Measurements from ENCODE around the gene HGS. TPM values are rescaled to one million over a fixed set of nuclear protein-coding genes. Genes with fewer than 3 reads are reported as not detected.

The HGS gene
- total RNA-seq, 2 donors from 2014 or later: 118 to 130 TPM

DNA sequence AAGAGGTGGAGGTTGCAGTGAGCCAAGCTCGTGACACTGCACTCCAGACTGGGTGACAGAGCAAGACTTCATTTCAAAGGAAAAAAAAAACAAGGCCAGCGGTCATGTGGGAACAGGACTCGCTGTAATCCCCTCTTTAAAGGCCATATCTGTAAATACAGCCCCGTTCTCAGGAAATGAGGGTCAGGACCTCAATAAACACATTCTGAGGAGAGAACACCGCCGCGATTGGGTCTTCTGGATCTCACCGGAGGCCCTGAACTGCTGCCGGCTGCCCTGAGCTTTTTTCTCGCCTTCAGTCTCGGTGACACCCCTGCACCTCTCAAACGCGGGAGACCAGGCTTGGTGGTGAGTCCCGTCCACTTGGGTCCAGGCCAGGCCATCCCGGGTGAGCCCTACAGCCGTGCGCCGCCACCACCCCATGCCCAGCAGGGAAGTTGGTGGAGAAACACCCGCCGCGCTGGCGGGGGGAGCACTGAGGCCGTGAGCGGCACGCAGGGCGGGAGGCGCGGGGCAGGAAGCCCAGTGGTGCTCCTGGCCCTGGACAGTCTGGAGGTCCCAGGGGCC, 56.7 kb downstream of the HGS start:
- H3K9me3 Mint-ChIP-seq: no peaks in the 10 kb centered on the region
- H3K36me3 Mint-ChIP-seq (ENCODE audit: low read depth): no peaks in the 10 kb centered on the region
- H3K4me3 Mint-ChIP-seq: no peak overlapping the region
- no peak overlapping the region for H3K27ac Mint-ChIP-seq
- no peak for ATAC-seq (replicated peaks)
- peaks cover 6% of the 10 kb centered on the region for H3K4me1 Mint-ChIP-seq
- peaks cover 13% of the 10 kb centered on the region for H3K27me3 Mint-ChIP-seq

DNA sequence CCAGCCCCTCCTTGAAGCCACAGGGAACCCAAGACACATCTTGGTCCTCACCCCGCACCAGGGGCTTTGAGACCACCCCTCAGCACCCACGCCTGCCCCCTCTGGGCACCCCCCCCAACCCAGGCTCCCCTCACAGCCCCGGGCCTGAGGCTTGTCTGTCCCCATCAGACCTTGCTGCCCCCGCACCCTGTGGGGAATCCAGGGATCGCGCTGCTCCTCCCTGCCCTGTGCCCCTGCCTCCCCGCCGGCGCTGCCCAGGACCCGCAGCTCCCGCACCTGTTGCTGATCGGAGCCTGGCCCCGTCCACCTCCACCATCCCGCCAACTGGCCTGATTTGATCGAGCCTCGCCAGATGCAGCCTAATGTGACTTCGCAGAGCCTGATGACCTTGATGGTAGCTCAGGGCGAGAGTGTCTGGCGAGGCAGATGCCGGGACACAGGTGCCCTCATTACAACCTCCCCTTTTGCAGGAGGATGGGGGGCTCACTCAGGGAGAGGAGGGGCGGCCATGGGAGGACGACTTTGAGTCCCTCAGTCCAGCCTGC, 57.3 kb downstream of the HGS start:
- ATAC-seq (replicated peaks): no peak
- no peaks in the 10 kb centered on the region for H3K4me1 Mint-ChIP-seq
- H3K27ac Mint-ChIP-seq: no peak overlapping the region
- H3K36me3 Mint-ChIP-seq (ENCODE audit: low read depth): no peaks in the 10 kb centered on the region
- no peak overlapping the region for H3K4me3 Mint-ChIP-seq
- no peaks in the 10 kb centered on the region for H3K9me3 Mint-ChIP-seq
- peaks cover 9% of the 10 kb centered on the region for H3K27me3 Mint-ChIP-seq

- Mint-ChIP-seq H3K9me3 (no peaks in the 10 kb centered on the region), H3K36me3 (ENCODE audit: low read depth) (no peaks in the 10 kb centered on the region), H3K27ac (peak overlapping the region; percentile 33), H3K27me3 (peaks cover 9% of the 10 kb centered on the region), H3K4me1 (no peaks in the 10 kb centered on the region), H3K4me3 (no peak overlapping the region)
- ATAC-seq (replicated peaks): peak; percentile 21
Observed at GRCh38 chr17:81741594-81742452, 58.0 kb downstream of the HGS start.

Other genes with a start within 250 kb of the HGS start
- 1,000 to 10,000 TPM; 4,457 to 7,394 TPM for gene ACTG1, start 171.2 kb upstream of the HGS start, total RNA-seq
- under 1 TPM; 0.43 to 0.93 TPM for gene FSCN2, start 155.6 kb upstream of the HGS start, total RNA-seq
- gene FAAP100, start 131.7 kb upstream of the HGS start, total RNA-seq: 10 to 100 TPM; 26.9 to 38.6 TPM
- 100 to 1,000 TPM; 101 to 103 TPM for gene NPLOC4, start 46.9 kb upstream of the HGS start, total RNA-seq
- gene TSPAN10, start 46.8 kb upstream of the HGS start, total RNA-seq: 1 to 10 TPM in 1 of 2 donors, under 1 TPM in 1; 0.30 to 1.4 TPM
- gene PDE6G, start 27.5 kb upstream of the HGS start, total RNA-seq: 1 to 10 TPM in 1 of 2 donors, under 1 TPM in 1; 0.89 to 1.6 TPM
- gene OXLD1, start 17.4 kb upstream of the HGS start, total RNA-seq: 10 to 100 TPM; 18.4 to 40.3 TPM
- gene CCDC137, start 17.3 kb upstream of the HGS start, total RNA-seq: 10 to 100 TPM; 29.6 to 48.6 TPM
- 10 to 100 TPM; 12.6 to 20.9 TPM for gene ARL16, start 214 bp upstream of the HGS start, total RNA-seq
- 100 to 1,000 TPM in 1 of 2 donors, 10 to 100 TPM in 1; 50.7 to 108 TPM for gene MRPL12, start 19.4 kb downstream of the HGS start, total RNA-seq
- 10 to 100 TPM; 15.4 to 38.9 TPM for gene SLC25A10, start 28.3 kb downstream of the HGS start, total RNA-seq
- under 1 TPM in 1 of 2 donors, not detected in 1; 0.26 TPM for gene GCGR, start 120.1 kb downstream of the HGS start, total RNA-seq
- 10 to 100 TPM; 45.7 to 94.4 TPM for gene MCRIP1, start 149.3 kb downstream of the HGS start, total RNA-seq
- gene PPP1R27, start 151.0 kb downstream of the HGS start, total RNA-seq: not detected
- 100 to 1,000 TPM; 506 to 602 TPM for gene P4HB, start 176.5 kb downstream of the HGS start, total RNA-seq
- 100 to 1,000 TPM; 384 to 814 TPM for gene ARHGDIA, start 187.3 kb downstream of the HGS start, total RNA-seq
- 100 to 1,000 TPM; 103 to 251 TPM for gene ALYREF, start 207.6 kb downstream of the HGS start, total RNA-seq
- 100 to 1,000 TPM; 103 to 123 TPM for gene ANAPC11, start 207.7 kb downstream of the HGS start, total RNA-seq
- under 1 TPM; 0.17 to 0.53 TPM for gene NPB, start 218.2 kb downstream of the HGS start, total RNA-seq
- gene PCYT2, start 227.4 kb downstream of the HGS start, total RNA-seq: 10 to 100 TPM; 10.1 to 26.8 TPM
- 10 to 100 TPM; 41.3 to 47.5 TPM for gene SIRT7, start 234.2 kb downstream of the HGS start, total RNA-seq
- 10 to 100 TPM; 28.9 to 32.6 TPM for gene MAFG, start 243.7 kb downstream of the HGS start, total RNA-seq

All from activated T-helper 17 cell treated with anti-CD3 and anti-CD28 coated beads, Interleukin-2, amount 50 U/mL, for 72 hours (primary cell).